ENCODE data around the gene DDO. TPM values are rescaled to one million over a fixed set of nuclear protein-coding genes. Genes with fewer than 3 reads are reported as not detected.
"Not testable (repeated sequence)": the region's sequence is repeated elsewhere in the genome, so short reads cannot be mapped to it uniquely, and the experiment has no call there.

Gene DDO, protein sequence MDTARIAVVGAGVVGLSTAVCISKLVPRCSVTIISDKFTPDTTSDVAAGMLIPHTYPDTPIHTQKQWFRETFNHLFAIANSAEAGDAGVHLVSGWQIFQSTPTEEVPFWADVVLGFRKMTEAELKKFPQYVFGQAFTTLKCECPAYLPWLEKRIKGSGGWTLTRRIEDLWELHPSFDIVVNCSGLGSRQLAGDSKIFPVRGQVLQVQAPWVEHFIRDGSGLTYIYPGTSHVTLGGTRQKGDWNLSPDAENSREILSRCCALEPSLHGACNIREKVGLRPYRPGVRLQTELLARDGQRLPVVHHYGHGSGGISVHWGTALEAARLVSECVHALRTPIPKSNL
- total RNA-seq = not detected in 2 replicates

DNA sequence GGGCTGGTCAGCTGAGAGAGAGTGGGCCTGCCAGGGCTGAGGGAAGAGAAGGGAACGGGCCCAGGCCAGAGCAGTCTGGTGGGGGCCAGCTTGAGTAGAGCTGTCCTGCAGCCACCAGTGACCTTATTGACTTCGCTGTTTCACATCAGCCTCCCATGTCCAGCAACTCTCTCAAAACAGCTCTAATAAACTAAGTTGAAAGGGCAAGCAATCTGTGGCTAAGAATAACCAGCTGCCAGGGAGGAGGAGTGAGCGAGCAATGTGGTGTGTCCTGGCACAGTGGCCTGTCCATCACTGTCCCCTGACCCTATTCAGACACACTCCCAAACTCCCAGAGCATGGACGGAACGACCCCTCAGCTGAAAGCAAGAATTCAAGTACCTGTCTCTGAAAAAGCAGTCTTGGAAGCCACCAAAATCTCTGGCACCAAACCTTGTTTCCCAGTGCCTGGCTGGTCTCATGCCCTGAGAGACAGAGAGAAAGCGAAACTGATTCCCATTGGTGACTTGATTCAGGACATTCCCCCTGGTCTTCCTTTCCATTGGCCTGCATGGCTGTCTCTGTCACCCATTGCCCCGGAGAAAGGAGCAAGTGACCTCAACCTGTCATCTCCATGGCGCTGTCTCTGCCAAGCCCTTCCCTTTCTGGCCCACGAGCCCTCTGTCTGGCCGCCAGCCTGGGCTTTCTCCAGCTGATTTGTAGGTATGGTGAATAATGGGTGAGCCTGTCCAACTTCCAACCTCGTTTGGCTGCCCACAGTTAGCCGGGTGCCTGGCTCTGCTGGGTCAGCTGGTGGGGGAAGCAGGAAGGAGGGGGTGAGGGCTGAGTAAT, at the start of gene DDO:
TSS of gene DDO (minus strand) at position 490 of the 831 bp plus-strand sequence. CDS start 2,113 bp downstream, outside the sequence.
- Mint-ChIP-seq H3K27ac (no peak within 1 kb of the TSS), H3K4me3 (peak within 1 kb of the TSS; percentile 27), H3K27me3 (ENCODE audit: insufficient read depth) (peaks cover 4% of the 10 kb centered on the region), H3K4me1 (ENCODE audit: low read depth) (peaks cover 7% of the 10 kb centered on the region), H3K36me3 (ENCODE audit: low read depth) (no peaks in the 10 kb centered on the region), H3K9me3 (no peaks in the 10 kb centered on the region)
- DNase-seq (ENCODE audit: low spot score) = no peak
- intact Hi-C loops (cut with micrococcal nuclease) = no loop called here

DNA sequence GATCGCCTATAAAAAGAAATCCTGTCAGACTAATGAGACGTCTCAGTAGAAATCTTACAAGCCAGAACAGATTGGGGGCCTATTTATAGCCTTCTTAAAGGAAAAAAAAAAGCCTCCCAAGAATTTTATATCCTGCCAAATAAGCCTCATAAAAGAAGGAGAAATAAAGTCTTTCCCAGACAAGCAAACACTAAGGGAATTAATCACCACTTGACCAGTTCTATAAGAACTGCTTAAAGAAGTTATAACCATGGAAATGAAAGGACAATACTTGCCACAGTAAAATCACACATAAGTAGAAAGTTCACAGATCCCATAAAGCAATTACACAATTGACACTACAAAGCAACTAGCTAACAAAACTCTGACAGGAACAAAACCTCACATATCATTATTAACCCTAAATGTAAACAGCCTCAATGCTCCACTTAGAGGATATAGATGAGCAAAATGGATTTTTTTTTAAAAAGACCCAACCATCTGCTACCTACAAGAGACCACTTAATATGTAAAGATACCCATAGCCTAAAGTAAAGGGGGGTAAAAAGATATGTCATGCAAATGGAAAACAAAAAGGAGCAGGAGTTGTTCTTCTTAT, 47.6 kb upstream of the DDO start:
- intact Hi-C loops (cut with micrococcal nuclease) = no loop called here
- Mint-ChIP-seq H3K27ac (no peak overlapping the region), H3K36me3 (ENCODE audit: low read depth) (no peaks in the 10 kb centered on the region), H3K4me3 (no peak overlapping the region), H3K9me3 (peaks cover 30% of the 10 kb centered on the region), H3K27me3 (ENCODE audit: insufficient read depth) (peaks cover 10% of the 10 kb centered on the region), H3K4me1 (ENCODE audit: low read depth) (no peaks in the 10 kb centered on the region)
- no peak for DNase-seq (ENCODE audit: low spot score)

DNA sequence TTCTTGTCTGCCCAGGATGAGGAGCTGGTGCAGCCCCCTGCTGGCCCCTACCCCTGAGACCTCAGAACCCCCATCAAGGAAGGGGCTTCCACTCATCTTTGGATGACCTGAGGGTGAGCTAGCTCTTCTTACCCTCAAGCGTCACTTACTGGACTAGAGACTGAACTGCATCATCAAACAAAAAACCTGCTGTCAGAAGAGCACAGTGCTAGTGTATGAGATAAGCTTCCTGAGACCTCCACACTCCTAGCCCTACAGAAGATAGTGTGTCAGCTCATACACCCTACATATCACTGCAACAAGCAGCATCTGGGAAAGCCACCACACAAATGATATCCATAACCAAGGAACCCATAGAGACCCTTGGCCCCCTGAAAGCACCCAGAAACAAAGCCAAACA, 46.0 kb upstream of the DDO start:
- Mint-ChIP-seq H3K36me3 (ENCODE audit: low read depth) (no peaks in the 10 kb centered on the region), H3K27me3 (ENCODE audit: insufficient read depth) (peaks cover 6% of the 10 kb centered on the region), H3K9me3 (peaks cover 30% of the 10 kb centered on the region), H3K4me1 (ENCODE audit: low read depth) (no peaks in the 10 kb centered on the region), H3K27ac (no peak overlapping the region), H3K4me3 (no peak overlapping the region)
- intact Hi-C loops (cut with micrococcal nuclease) = no loop called here
- DNase-seq (ENCODE audit: low spot score) = no peak

DNA sequence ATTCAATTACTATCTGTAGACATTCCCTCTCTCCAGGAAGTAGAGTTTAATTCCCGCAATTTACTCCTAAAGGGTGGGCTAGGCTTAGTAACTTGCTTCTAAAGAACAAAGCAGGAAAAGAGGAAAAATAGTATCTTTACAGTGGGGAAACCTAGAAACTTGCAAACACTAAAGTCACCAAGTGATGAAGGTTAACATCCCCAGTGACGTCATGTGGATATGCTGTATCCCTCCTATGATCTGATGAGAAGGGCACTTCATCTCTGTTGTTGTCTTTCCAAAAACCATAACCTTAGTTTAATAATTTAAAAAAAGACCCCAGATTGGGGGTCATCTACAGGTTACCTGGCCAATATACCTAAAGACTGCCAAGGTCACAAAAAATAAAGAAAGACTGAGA, 43.8 kb upstream of the DDO start:
- no peaks in the 10 kb centered on the region for H3K4me1 Mint-ChIP-seq (ENCODE audit: low read depth)
- intact Hi-C loops (cut with micrococcal nuclease) = no loop called here

DNA sequence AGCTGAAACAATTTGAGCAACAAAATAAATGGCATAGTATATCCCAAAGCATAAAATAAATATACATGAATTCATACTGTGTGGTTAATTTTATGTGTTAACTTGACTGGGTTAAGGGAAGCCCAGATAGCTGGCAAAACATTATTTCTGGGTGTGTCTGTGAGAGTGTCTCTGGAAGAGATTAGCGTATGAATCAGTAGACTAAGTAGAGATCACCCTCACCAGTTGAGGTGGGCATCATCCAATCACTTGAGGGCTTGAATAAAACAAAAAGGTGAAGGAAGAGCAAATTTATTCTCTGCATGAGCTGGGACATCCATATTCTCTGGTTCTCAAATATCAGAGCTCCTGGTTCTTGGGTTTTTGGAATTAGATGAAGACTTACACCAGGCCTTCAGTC, 43.1 kb upstream of the DDO start:
- no peak overlapping the region for H3K4me3 Mint-ChIP-seq
- no peaks in the 10 kb centered on the region for H3K36me3 Mint-ChIP-seq (ENCODE audit: low read depth)
- H3K9me3 Mint-ChIP-seq = peaks cover 18% of the 10 kb centered on the region
- H3K4me1 Mint-ChIP-seq (ENCODE audit: low read depth) = no peaks in the 10 kb centered on the region
- DNase-seq (ENCODE audit: low spot score) = no peak
- intact Hi-C loops (cut with micrococcal nuclease) = no loop called here
- H3K27me3 Mint-ChIP-seq (ENCODE audit: insufficient read depth) = no peaks in the 10 kb centered on the region
- no peak overlapping the region for H3K27ac Mint-ChIP-seq

More for the DNA sequence above, 43.8 kb upstream of the DDO start:
- H3K9me3 Mint-ChIP-seq = peaks cover 25% of the 10 kb centered on the region
- no peaks in the 10 kb centered on the region for H3K27me3 Mint-ChIP-seq (ENCODE audit: insufficient read depth)
- no peak overlapping the region for H3K4me3 Mint-ChIP-seq
- H3K36me3 Mint-ChIP-seq (ENCODE audit: low read depth) = no peaks in the 10 kb centered on the region
- H3K27ac Mint-ChIP-seq = no peak overlapping the region
- DNase-seq (ENCODE audit: low spot score) = no peak

DNA sequence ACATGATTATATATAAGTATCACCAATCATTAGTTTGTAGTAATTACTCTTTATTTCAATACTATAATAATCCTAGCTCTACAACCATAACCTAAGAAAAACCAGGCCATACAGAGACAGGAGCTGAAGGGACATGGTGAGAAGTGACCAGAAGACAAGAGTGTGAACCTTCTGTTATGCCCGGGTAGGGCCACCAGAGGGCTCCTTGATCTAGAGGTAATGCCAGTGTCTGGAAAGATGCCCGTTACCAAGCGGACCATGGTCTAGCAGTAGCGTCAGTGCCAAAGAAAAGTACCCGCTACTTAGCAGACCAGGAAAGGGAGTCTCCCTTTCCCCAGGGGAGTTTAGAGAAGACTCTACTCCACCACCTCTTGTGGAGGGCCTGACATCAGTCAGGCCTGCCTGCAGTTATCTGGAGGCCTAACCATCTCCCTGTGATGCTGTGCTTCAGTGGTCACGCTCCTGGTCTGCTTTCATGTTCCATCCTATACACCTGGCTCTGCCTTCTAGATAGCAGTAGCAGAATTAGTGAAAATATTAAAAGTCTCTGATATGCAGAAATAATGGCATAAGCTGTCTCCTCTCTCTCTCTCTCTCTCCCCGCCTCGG, 42.3 kb upstream of the DDO start:
- H3K4me3 Mint-ChIP-seq; H3K27ac Mint-ChIP-seq; intact Hi-C loops (cut with micrococcal nuclease); H3K4me1 Mint-ChIP-seq (ENCODE audit: low read depth); H3K36me3 Mint-ChIP-seq (ENCODE audit: low read depth); H3K27me3 Mint-ChIP-seq (ENCODE audit: insufficient read depth): not testable (repeated sequence)
- peaks cover 13% of the 10 kb centered on the region for H3K9me3 Mint-ChIP-seq
- peak; percentile 5 for DNase-seq (ENCODE audit: low spot score)

DNA sequence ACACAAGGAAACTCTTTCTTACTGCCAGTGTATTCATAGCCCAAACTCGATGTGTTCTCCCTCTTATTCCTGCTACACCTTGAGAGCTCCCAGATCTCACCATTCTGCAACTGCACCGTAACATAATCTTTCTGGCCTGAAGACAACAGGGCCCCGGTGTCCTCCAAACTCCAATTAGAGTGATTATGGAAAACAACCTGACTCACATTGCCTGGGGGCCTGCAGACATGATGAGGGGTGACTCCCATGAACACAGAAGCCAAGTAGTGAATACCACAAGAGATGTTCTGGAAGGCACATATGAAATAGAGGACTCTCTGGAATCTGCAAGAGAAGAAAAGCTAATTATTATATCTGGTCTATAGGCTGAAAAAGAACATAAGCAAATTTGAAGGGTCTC, 41.3 kb upstream of the DDO start:
- intact Hi-C loops (cut with micrococcal nuclease) = no loop called here
- no peaks in the 10 kb centered on the region for H3K36me3 Mint-ChIP-seq (ENCODE audit: low read depth)
- no peak for DNase-seq (ENCODE audit: low spot score)
- no peaks in the 10 kb centered on the region for H3K4me1 Mint-ChIP-seq (ENCODE audit: low read depth)
- peaks cover 2% of the 10 kb centered on the region for H3K27me3 Mint-ChIP-seq (ENCODE audit: insufficient read depth)
- peaks cover 4% of the 10 kb centered on the region for H3K9me3 Mint-ChIP-seq
- no peak overlapping the region for H3K4me3 Mint-ChIP-seq
- H3K27ac Mint-ChIP-seq = no peak overlapping the region

DNA sequence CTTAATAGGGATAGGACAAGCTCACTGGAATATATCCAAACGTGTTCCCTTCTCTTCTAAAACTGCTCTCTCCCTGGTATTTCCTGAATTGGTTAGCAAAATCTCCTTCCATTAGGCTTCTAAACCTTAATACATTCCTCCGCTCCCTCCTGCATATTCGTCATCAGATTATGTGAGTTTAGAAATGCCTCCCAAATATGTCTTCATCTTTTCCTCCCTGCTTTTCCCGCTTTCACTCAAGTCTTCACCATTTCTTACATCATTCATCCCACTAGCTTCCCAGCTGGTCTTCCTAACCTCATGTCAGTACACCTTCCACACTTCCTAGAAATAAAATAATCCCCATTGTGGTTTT, 34.1 kb upstream of the DDO start:
- Mint-ChIP-seq H3K27ac (no peak overlapping the region), H3K4me1 (ENCODE audit: low read depth) (no peaks in the 10 kb centered on the region), H3K36me3 (ENCODE audit: low read depth) (no peaks in the 10 kb centered on the region), H3K27me3 (ENCODE audit: insufficient read depth) (peaks cover 2% of the 10 kb centered on the region), H3K4me3 (no peak overlapping the region), H3K9me3 (no peaks in the 10 kb centered on the region)
- intact Hi-C loops (cut with micrococcal nuclease) = no loop called here
- DNase-seq (ENCODE audit: low spot score) = no peak

DNA sequence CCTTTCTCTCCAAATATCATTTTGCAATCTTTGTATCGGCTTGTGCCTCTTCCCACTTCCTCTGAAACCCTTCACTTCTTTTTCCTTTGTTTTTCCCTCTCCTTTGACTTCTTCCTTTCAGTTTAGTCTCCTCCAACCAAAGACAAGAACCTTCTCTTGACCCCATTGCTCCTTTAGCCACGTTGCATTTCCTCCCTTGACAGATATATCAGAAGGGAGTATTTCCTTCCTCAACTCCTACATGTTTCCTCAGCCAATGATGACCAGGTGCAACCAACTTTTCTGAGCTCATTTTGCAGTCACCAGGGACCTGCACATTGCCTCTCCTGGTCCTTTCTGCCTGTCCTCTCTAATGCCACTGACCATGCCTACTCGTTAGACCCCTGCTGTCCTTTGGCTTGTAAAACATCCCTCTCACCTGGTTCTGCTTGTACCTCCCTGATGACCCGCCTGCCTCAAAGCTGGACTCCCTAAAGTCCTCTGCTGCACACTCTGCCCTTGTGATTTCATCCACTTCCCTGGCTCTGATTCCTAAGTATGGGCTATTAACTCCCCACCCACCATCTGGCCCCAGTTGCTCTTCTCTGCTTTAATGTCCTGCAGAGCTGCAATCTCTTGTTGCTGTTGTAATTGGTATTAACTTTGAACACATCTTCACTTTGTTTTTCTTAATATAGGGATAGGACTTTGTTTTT, 33.6 kb upstream of the DDO start:
- Mint-ChIP-seq H3K27me3 (ENCODE audit: insufficient read depth) (peaks cover 2% of the 10 kb centered on the region), H3K4me3 (no peak overlapping the region), H3K9me3 (no peaks in the 10 kb centered on the region), H3K27ac (no peak overlapping the region), H3K36me3 (ENCODE audit: low read depth) (no peaks in the 10 kb centered on the region), H3K4me1 (ENCODE audit: low read depth) (no peaks in the 10 kb centered on the region)
- intact Hi-C loops (cut with micrococcal nuclease) = no loop called here
- DNase-seq (ENCODE audit: low spot score) = no peak

DNA sequence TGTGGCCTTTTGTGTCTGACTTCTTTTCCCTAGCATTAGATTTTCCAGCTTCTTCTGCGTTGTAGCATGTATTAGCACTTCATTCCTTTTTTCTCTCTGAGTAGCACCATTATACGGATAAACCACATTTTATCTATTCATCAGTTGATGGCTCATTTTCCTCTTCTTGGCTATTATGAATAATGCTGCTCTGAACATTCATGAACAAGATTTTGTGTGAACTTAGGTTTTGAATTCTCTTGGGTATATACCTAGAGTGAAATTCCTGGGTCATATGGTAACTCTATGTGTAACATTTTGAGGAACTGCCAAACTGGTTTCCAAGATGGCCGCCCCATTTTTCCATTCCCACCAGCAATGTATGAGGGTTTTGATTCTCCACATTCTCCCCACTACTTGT, 32.4 kb upstream of the DDO start:
- Mint-ChIP-seq H3K27ac (no peak overlapping the region), H3K4me3 (no peak overlapping the region), H3K4me1 (ENCODE audit: low read depth) (no peaks in the 10 kb centered on the region), H3K9me3 (no peaks in the 10 kb centered on the region), H3K27me3 (ENCODE audit: insufficient read depth) (peaks cover 2% of the 10 kb centered on the region), H3K36me3 (ENCODE audit: low read depth) (no peaks in the 10 kb centered on the region)
- intact Hi-C loops (cut with micrococcal nuclease) = no loop called here
- no peak for DNase-seq (ENCODE audit: low spot score)

DNA sequence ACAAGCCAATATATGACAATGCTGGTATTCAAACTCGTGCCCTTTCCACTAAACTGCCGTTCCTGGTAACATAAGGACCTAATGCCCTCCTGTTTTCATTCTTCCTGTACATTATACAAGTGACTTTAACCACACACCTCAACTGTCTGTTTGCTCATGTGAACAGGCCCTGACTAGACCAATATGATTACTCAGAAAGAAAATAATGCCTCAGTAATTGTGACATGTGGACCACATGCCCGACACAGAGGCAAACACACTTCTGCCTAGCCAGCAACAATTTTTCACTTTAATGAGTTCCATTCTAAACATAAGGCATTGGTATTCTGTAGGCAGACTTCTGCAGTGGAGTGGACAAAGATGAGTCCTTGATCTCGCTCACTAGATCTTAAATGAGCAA, 31.0 kb upstream of the DDO start:
- H3K4me3 Mint-ChIP-seq = no peak overlapping the region
- intact Hi-C loops (cut with micrococcal nuclease) = no loop called here
- H3K27ac Mint-ChIP-seq = no peak overlapping the region
- no peaks in the 10 kb centered on the region for H3K4me1 Mint-ChIP-seq (ENCODE audit: low read depth)
- H3K9me3 Mint-ChIP-seq = no peaks in the 10 kb centered on the region
- no peaks in the 10 kb centered on the region for H3K36me3 Mint-ChIP-seq (ENCODE audit: low read depth)
- DNase-seq (ENCODE audit: low spot score) = no peak
- H3K27me3 Mint-ChIP-seq (ENCODE audit: insufficient read depth) = no peaks in the 10 kb centered on the region

DNA sequence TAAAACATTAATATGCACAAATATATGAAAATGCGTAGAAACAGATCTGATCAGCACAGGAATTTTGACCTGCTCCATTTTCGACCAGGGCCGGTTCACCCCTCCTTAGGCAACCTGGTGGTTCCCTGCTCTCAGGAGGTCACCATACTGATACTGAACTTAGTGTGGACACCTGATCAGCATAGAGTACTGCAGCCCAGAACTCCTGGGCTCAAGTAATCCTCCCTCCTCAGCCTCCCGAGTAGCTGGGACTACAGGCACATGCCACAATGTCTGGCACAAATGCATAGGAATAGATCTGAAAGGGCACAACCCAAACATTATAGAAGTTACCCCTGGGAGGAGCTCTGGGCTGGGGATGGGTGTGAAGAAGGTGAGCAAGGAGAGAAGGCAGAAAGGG, 24.7 kb upstream of the DDO start:
- intact Hi-C loops (cut with micrococcal nuclease) = no loop called here
- no peak overlapping the region for H3K27ac Mint-ChIP-seq

More for the DNA sequence above, 24.7 kb upstream of the DDO start:
- no peaks in the 10 kb centered on the region for H3K36me3 Mint-ChIP-seq (ENCODE audit: low read depth)
- peaks cover 5% of the 10 kb centered on the region for H3K27me3 Mint-ChIP-seq (ENCODE audit: insufficient read depth)
- no peaks in the 10 kb centered on the region for H3K4me1 Mint-ChIP-seq (ENCODE audit: low read depth)
- H3K9me3 Mint-ChIP-seq = no peaks in the 10 kb centered on the region
- DNase-seq (ENCODE audit: low spot score) = no peak
- H3K4me3 Mint-ChIP-seq = no peak overlapping the region
